SU-DHL-6 (cell line): ENCODE data around the gene MCF2L2.

Source experiments
- H2AFZ ChIP-seq: fragments of 200-600 bp; sonication (generic); 2 replicates; pipeline ENCODE4 v1.6.1; 2014; ENCODE audit warnings: low read depth, mild to moderate bottlenecking, moderate library complexity, mixed read lengths, antibody characterized with exemption, low read length; ENCODE audit not compliant: severe bottlenecking
- H3F3A ChIP-seq: fragments of 200-600 bp; shearing (Covaris generic); 2 replicates; pipeline ENCODE4 v1.6.0; 2016; ENCODE audit warnings: antibody characterized with exemption, mild to moderate bottlenecking; ENCODE audit not compliant: insufficient read depth
- H3K27ac ChIP-seq: fragments of 200-600 bp; sonication (generic); 2 replicates; pipeline ENCODE4 v1.5.1; 2016; ENCODE audit warnings: low read depth, mild to moderate bottlenecking, low read length, moderate library complexity, mixed read lengths
- H3K27me3 ChIP-seq: fragments of 200-600 bp; sonication (generic), shearing (Covaris generic); 2 replicates; pipeline ENCODE4 v1.6.0; 2014; ENCODE audit warnings: mild to moderate bottlenecking, low read length
- H3K36me3 ChIP-seq: fragments of 200-600 bp; sonication (generic); 2 replicates; pipeline ENCODE4 v1.6.1; 2014; ENCODE audit warnings: mild to moderate bottlenecking, low read length, mixed read lengths
- H3K4me2 ChIP-seq: fragments of 300-600, 200-600 bp; shearing (Covaris generic), sonication (generic); 2 replicates; pipeline ENCODE4 v1.6.0; 2014; ENCODE audit warnings: low read length, low read depth, mild to moderate bottlenecking; ENCODE audit not compliant: poor library complexity, severe bottlenecking
- H3K4me3 ChIP-seq: fragments of 200-600 bp; sonication (generic); 2 replicates; pipeline ENCODE4 v1.5.1; 2014; ENCODE audit warnings: antibody characterized with exemption, low read length, mild to moderate bottlenecking, mixed read lengths; ENCODE audit not compliant: insufficient read depth, poor library complexity, severe bottlenecking
- H3K79me2 ChIP-seq: fragments of 200-600 bp; sonication (generic); 2 replicates; pipeline ENCODE4 v1.6.1; 2014; ENCODE audit warnings: mild to moderate bottlenecking, low read length, moderate library complexity; ENCODE audit not compliant: insufficient read depth
- H3K9ac ChIP-seq: fragments of 200-600 bp; sonication (generic); 2 replicates; pipeline ENCODE4 v1.7.0; 2014; ENCODE audit warnings: mild to moderate bottlenecking, low read length
- H3K9me2 ChIP-seq: fragments of 200-600 bp; sonication (generic); replicated peaks from 2 replicates; pipeline ENCODE4 v1.6.1; 2014; ENCODE audit warnings: low read length; ENCODE audit not compliant: insufficient read depth
- H3K9me3 ChIP-seq: fragments of 200-600 bp; sonication (generic); 2 replicates; pipeline ENCODE4 v1.6.1; 2014; ENCODE audit warnings: low read length, mixed read lengths; ENCODE audit not compliant: insufficient read depth
- H4K20me1 ChIP-seq: fragments of 200-600 bp; sonication (generic); 2 replicates; pipeline ENCODE4 v1.6.1; 2014; ENCODE audit warnings: low read depth, mild to moderate bottlenecking, antibody characterized with exemption, low read length, moderate library complexity, mixed read lengths
- EZH2phosphoT487 ChIP-seq: fragments of 200-600 bp; sonication (generic), shearing (Covaris generic); conservative IDR thresholded peaks from 2 replicates; pipeline ENCODE4 v1.6.1; 2018; ENCODE audit warnings: mild to moderate bottlenecking, antibody characterized with exemption, low read length, moderate library complexity, mixed read lengths
- TF ChIP-seq, protein P1 (sequence below): fragments of 200-600 bp; sonication (generic); IDR thresholded peaks from one replicate; pipeline ENCODE4 v1.5.1; 2017; ENCODE audit warnings: antibody characterized with exemption, mild to moderate bottlenecking, low read length, moderate library complexity; ENCODE audit not compliant: insufficient read depth, poor library complexity, severe bottlenecking

The MCF2L2 gene

DNA sequence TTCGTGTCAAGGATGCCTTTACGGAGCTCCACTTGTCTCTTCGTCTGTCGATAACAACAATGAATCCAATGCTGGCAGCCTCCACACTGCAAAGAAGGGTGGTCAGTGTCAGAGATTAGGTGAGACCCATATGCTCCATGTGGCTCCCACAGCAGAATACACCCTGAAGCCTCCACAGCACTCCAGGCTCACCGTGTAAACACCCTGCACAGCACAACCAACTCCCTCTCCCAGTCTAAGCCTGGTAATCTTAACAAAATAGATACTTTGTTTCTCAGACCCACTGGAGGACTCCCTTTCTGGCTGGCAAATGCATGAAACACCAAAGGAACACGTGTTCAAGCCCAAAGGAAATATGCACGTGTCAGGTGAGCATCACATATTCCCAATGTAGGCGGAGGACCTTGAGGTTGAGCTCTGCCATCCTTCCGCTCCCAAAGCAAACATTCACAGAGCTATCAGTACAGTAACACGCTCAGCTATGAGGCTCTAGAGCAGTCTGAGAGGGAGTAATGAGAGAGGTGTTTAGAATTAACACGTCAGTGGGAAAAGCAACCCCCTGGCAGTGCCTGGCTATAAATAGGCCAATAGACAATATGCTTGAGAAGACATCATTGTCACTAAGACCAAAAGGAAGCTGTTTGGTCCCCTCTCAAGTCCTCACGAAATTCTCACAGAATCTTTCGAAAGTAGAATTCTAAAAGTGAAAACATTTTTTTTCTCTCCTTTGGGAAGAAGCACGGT, 86.7 kb downstream of the MCF2L2 start:
- Histone ChIP-seq H3K9me3 (no peaks in the 10 kb centered on the region), H3K27ac (no peak overlapping the region), H3F3A (no peaks in the 10 kb centered on the region), H3K4me2 (no peak overlapping the region), H3K36me3 (no peaks in the 10 kb centered on the region), H2AFZ (no peak overlapping the region), H3K27me3 (no peaks in the 10 kb centered on the region; the same call in 1 of the 2 replicates), H3K79me2 (no peaks in the 10 kb centered on the region), H4K20me1 (no peaks in the 10 kb centered on the region), H3K9me2 (no peaks in the 10 kb centered on the region), H3K4me3 (no peak overlapping the region), H3K9ac (no peak overlapping the region)
- TF ChIP-seq, protein P1, sequence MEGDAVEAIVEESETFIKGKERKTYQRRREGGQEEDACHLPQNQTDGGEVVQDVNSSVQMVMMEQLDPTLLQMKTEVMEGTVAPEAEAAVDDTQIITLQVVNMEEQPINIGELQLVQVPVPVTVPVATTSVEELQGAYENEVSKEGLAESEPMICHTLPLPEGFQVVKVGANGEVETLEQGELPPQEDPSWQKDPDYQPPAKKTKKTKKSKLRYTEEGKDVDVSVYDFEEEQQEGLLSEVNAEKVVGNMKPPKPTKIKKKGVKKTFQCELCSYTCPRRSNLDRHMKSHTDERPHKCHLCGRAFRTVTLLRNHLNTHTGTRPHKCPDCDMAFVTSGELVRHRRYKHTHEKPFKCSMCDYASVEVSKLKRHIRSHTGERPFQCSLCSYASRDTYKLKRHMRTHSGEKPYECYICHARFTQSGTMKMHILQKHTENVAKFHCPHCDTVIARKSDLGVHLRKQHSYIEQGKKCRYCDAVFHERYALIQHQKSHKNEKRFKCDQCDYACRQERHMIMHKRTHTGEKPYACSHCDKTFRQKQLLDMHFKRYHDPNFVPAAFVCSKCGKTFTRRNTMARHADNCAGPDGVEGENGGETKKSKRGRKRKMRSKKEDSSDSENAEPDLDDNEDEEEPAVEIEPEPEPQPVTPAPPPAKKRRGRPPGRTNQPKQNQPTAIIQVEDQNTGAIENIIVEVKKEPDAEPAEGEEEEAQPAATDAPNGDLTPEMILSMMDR, result no peak
- TF ChIP-seq EZH2phosphoT487, result no peak

DNA sequence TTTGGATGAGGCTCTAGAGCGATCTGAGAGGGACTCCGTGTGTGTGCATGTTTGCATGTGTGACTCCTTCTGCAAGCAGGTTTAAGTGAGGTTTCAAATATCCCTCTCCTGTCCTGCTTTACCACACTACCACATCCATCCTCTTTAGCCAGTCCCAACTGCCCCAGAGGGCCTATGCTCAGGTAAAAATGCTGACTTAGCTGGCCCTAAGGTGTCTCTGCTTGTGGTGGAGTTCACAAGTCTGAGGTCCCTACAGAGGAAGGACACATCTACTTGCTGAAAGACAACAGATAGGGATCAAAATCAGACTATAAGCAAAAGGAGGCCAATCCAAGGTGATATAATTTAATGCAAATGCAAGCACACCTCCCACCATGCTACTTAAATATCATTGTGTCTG, 88.2 kb downstream of the MCF2L2 start:
- no peaks in the 10 kb centered on the region for H3K9me3 ChIP-seq
- H3F3A ChIP-seq, result no peaks in the 10 kb centered on the region
- no peak overlapping the region for H3K4me3 ChIP-seq
- H2AFZ ChIP-seq, result no peak overlapping the region
- TF ChIP-seq, protein P1, result no peak
- no peak for TF ChIP-seq EZH2phosphoT487
- no peaks in the 10 kb centered on the region for H3K36me3 ChIP-seq
- no peaks in the 10 kb centered on the region for H3K9me2 ChIP-seq
- H3K9ac ChIP-seq, result no peak overlapping the region
- H3K27ac ChIP-seq, result no peak overlapping the region
- no peaks in the 10 kb centered on the region for H3K79me2 ChIP-seq
- no peaks in the 10 kb centered on the region for H4K20me1 ChIP-seq
- H3K27me3 ChIP-seq, result no peaks in the 10 kb centered on the region; the same call in 1 of the 2 replicates
- no peak overlapping the region for H3K4me2 ChIP-seq

DNA sequence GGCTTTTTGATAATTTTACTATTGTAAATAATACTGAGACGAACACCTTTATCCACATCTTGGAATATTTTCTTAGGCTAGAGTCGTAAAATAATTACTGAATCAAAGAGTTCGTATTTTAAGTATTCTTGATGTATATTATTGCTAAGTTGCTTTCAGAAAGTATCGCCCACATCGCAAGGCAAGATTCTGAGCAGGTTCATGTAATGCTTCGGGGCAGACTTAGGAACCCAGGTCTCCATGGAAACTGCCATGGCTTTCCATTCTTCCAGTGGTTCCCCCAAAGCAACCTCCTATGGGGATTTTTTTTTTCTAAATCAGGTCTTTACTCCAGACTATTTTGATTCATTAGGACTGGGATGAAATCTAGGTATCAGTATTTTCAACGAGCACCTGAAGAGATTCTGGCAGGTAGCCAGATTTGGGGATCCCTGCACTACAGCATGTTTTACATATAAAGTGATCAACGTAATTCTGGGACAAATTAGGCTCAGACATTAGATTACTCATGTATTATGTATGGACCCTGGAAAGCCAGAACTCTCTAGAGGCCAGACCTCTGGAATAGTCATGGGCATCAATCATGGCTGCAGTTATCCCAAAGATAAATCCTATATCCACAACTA, 88.8 kb downstream of the MCF2L2 start:
- H2AFZ ChIP-seq, result no peak overlapping the region

More for the DNA sequence above, 88.8 kb downstream of the MCF2L2 start:
- Histone ChIP-seq H3K27me3 (no peaks in the 10 kb centered on the region; the same call in 1 of the 2 replicates), H3K9me3 (no peaks in the 10 kb centered on the region), H3K4me2 (no peak overlapping the region), H3K79me2 (no peaks in the 10 kb centered on the region), H3F3A (no peaks in the 10 kb centered on the region), H4K20me1 (no peaks in the 10 kb centered on the region), H3K27ac (no peak overlapping the region), H3K4me3 (no peak overlapping the region), H3K36me3 (no peaks in the 10 kb centered on the region), H3K9me2 (no peaks in the 10 kb centered on the region), H3K9ac (no peak overlapping the region)
- TF ChIP-seq, protein P1, result no peak
- TF ChIP-seq EZH2phosphoT487, result no peak
